Esophagus muscularis mucosa (tissue), 4 donors: ENCODE results near the gene SNX27. TPM values are rescaled to one million over a fixed set of nuclear protein-coding genes. Genes with fewer than 3 reads are reported as not detected.
"Not testable (repeated sequence)": the region's sequence is repeated elsewhere in the genome, so short reads cannot be mapped to it uniquely, and the experiment has no call there.

Experiments used
- DNase-seq: peaks from one replicate; pipeline ENCODE4 v3.0.0-alpha.2; 2017; ENCODE audit errors: extremely low spot score
- H3K27ac ChIP-seq, 4 donors: fragments of 200-600 bp; sonication (generic); replicated peaks in 1 of 4; 1 replicate in 3 of 4; 2 replicates in 1 of 4; pipeline ENCODE4 v1.5.1; 2016 to 2019; ENCODE audit warnings: mild to moderate bottlenecking in 1 of 4
- H3K27me3 ChIP-seq, 4 donors: fragments of 200-600 bp; sonication (generic); one replicate each; pipeline versions ENCODE4 v1.5.1 to v1.6.0; 2016 to 2019
- H3K36me3 ChIP-seq, 4 donors: fragments of 200-600 bp; sonication (generic); one replicate each; pipeline ENCODE4 v1.5.1; 2016 to 2019
- H3K4me1 ChIP-seq, 4 donors: fragments of 200-600 bp; sonication (generic); one replicate each; pipeline ENCODE4 v1.5.1; 2016 to 2019
- H3K4me3 ChIP-seq, 4 donors: fragments of 200-600 bp; sonication (generic); 1 replicate in 2 of 4; 2 replicates in 2 of 4; pipeline ENCODE4 v1.5.1; 2016 to 2019; ENCODE audit warnings: mild to moderate bottlenecking in 4 of 4, moderate library complexity in 1 of 4
- H3K9me3 ChIP-seq, 4 donors: fragments of 200-600 bp; sonication (generic); 1 replicate in 3 of 4; 2 replicates in 1 of 4; pipeline ENCODE4 v1.5.1; 2016 to 2019
- EP300 ChIP-seq: sonication (generic); formaldehyde crosslinking; IDR thresholded peaks from one replicate; pipeline ENCODE4 v1.6.1; 2017; ENCODE audit warnings: antibody characterized with exemption
- POLR2A ChIP-seq: fragments of 450-650 bp; IDR thresholded peaks from one replicate; pipeline ENCODE4 v1.6.1; 2017; ENCODE audit warnings: antibody characterized with exemption, moderate library complexity, mild to moderate bottlenecking, low read depth
- POLR2AphosphoS5 ChIP-seq, 2 donors: sonication (generic); formaldehyde crosslinking; IDR thresholded peaks; one replicate each; pipeline ENCODE4 v1.6.1; 2017; ENCODE audit warnings: antibody characterized with exemption in 2 of 2
- WGBS: methylation state at CpG from one replicate; pipeline ENCODE4 v1.1.5; 2018; 5-methylcytosine and 5-hydroxymethylcytosine counted together
- intact Hi-C: fragments of 100-400 bp; cut with DNase I; formaldehyde crosslinking; loops from one replicate; pipeline ENCODE4 v1.15.1; 2023
- total RNA-seq, 4 donors: library from RNA; depleted of rRNA; stranded (reverse); fragments of >200 nt; gene quantifications; one replicate each; pipeline versions ENCODE4 v1.1.0 to v1.2.1, GENCODE V29; 2016
- TF ChIP-seq, protein P1 (sequence below), 3 experiments: fragments of 200-600 bp in 2 of 3; fragments of 450-650 bp in 1 of 3; sonication (generic) in 2 of 3; IDR thresholded peaks; one replicate each; pipeline ENCODE4 v1.5.1; 2017 to 2019; ENCODE audit warnings: antibody characterized with exemption in 3 of 3, mild to moderate bottlenecking in 2 of 3, moderate library complexity in 1 of 3

Gene SNX27
- total RNA-seq, 4 donors from 2014 or later = 39.4 to 55.4 (median 49.6) TPM

DNA sequence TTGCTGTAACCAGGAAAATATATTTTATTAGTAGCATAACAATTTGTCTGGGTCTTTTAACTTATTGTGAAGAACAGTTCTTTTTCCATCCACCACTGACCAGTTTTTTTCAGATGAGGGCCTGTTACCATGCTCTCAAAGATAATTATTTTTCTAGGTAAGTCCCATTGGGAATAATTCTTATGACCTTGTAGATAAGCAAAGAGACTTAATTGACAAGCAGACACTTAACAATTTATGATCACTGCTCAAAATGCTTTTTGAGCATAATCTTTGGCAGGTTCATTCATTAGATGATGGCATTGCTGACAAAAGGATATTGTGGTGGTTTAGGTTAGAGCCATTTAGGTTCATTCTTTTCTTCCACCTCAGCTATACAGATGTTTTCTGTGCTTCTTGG lies 6.6 kb downstream of the SNX27 start:
- Histone ChIP-seq H3K9me3 (no peaks in the 10 kb centered on the region), H3K4me1 (peaks cover 20 to 98% (median 91%) of the 10 kb centered on the region in 4 donors), H3K27me3 (no peaks in the 10 kb centered on the region), H3K36me3 (peaks cover 0 to 5% (median 0%) of the 10 kb centered on the region in 4 donors), H3K27ac (peak overlapping the region; percentile 67 to 96 (median 72)), H3K4me3 (no peak overlapping the region)
- no peak for DNase-seq
- intact Hi-C loops = no loop called here
- TF ChIP-seq, protein P1, sequence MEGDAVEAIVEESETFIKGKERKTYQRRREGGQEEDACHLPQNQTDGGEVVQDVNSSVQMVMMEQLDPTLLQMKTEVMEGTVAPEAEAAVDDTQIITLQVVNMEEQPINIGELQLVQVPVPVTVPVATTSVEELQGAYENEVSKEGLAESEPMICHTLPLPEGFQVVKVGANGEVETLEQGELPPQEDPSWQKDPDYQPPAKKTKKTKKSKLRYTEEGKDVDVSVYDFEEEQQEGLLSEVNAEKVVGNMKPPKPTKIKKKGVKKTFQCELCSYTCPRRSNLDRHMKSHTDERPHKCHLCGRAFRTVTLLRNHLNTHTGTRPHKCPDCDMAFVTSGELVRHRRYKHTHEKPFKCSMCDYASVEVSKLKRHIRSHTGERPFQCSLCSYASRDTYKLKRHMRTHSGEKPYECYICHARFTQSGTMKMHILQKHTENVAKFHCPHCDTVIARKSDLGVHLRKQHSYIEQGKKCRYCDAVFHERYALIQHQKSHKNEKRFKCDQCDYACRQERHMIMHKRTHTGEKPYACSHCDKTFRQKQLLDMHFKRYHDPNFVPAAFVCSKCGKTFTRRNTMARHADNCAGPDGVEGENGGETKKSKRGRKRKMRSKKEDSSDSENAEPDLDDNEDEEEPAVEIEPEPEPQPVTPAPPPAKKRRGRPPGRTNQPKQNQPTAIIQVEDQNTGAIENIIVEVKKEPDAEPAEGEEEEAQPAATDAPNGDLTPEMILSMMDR (IDR thresholded peaks at IDR 0.05) = no peak
- TF ChIP-seq EP300 (no peak), POLR2AphosphoS5 (IDR thresholded peaks at IDR 0.05) (no peak), POLR2A (no peak)

DNA sequence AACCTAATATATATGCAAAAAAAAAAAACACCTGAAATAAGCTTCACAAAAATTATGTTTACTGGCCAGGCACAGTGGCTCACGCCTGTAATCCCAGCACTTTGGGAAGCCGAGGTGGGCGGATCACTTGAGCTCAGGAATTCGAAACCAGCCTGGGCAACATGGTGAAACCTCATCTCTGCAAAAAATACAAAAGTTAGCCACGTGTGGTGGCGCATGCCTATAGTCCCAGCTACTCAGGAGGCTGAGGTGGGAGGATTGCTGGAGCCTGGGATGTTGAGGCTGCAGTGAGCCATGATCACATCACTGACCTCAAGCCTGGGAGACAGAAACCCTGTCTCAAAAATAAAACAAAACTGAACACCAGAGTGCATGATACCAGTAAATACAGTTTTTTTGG lies 7.1 kb downstream of the SNX27 start:
- Histone ChIP-seq H3K4me1 (peaks cover 17 to 93% (median 85%) of the 10 kb centered on the region in 4 donors), H3K27ac (peak overlapping the region; percentile 67 to 96 (median 72))
- H3K36me3 ChIP-seq, H3K27me3 ChIP-seq, H3K4me3 ChIP-seq, H3K9me3 ChIP-seq, DNase-seq, intact Hi-C loops: not testable (repeated sequence)
- WGBS = 73% methylated on average over 6 of the region's 6 CpGs

DNA sequence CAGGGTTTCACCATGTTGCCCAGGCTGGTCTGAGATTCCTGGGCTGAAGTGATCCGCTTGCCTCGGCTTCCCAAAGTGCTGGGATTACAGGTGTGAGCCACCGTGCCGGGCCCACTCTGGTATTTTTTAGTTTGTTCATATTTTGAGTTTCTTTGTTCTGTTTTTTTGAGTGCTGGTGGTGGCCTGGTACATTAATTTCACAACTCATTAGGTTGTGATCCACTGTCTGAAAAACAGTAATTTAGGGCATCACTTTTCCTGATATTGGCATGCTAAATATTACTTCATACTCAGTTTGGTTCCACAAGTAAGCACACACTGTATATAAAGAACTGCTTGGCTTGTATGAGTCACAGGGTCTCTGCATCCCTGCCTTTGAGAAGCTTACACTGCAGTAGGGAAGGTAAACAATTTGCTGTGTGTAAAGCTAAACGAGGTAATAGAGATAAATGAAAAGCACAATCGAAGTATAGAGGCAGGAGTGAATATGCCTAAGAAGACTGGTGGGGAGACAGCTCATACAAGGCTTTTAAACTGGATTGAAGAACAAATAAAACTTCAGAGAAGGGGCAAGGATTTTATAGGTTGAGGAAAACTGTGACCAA lies 7.7 kb downstream of the SNX27 start:
- 68% methylated on average over 6 of the region's 6 CpGs for WGBS
- H3K4me1 ChIP-seq = peaks cover 17 to 89% (median 81%) of the 10 kb centered on the region in 4 donors

DNA sequence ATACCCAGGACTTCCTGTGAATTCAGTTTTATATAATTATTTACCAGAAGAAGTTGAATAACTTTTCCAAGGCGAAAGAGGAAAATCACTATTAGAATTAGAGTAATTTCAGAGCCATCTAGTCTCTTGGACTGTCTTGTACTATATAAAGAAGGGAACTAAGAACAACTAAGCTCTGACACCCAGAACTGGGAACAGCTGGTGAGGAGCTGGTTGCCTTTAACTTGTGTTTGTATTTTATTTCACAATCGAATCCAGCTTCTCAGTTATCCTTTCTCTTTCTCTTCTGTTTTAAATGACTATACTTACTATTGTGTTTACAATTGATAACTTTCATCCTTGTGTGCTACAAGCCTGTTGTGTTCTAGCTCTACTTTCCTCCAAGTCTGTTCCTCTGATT lies 8.4 kb downstream of the SNX27 start:
- no peak for DNase-seq
- Histone ChIP-seq H3K36me3 (peaks cover 0 to 5% (median 0%) of the 10 kb centered on the region in 4 donors), H3K27ac (peak overlapping the region; percentile 67 to 96 (median 72)), H3K4me3 (peak overlapping the region in 2 of 4 donors; percentile 1 to 12), H3K27me3 (no peaks in the 10 kb centered on the region), H3K9me3 (no peaks in the 10 kb centered on the region), H3K4me1 (peaks cover 17 to 89% (median 81%) of the 10 kb centered on the region in 4 donors)
- intact Hi-C loops = no loop called here
- TF ChIP-seq, protein P1 (IDR thresholded peaks at IDR 0.05) = no peak
- TF ChIP-seq EP300 = no peak
- TF ChIP-seq POLR2AphosphoS5 (IDR thresholded peaks at IDR 0.05) = no peak
- WGBS = 23% methylated on average over 2 of the region's 2 CpGs

More for the DNA sequence above, 7.7 kb downstream of the SNX27 start:
- no peak overlapping the region for H3K4me3 ChIP-seq
- no peaks in the 10 kb centered on the region for H3K27me3 ChIP-seq
- intact Hi-C loops = no loop called here
- no peak for DNase-seq
- no peaks in the 10 kb centered on the region for H3K9me3 ChIP-seq
- peaks cover 0 to 5% (median 0%) of the 10 kb centered on the region in 4 donors for H3K36me3 ChIP-seq
- H3K27ac ChIP-seq = peak overlapping the region; percentile 67 to 96 (median 72)
- no peak for TF ChIP-seq EP300
- TF ChIP-seq, protein P1 (IDR thresholded peaks at IDR 0.05) = no peak

DNA sequence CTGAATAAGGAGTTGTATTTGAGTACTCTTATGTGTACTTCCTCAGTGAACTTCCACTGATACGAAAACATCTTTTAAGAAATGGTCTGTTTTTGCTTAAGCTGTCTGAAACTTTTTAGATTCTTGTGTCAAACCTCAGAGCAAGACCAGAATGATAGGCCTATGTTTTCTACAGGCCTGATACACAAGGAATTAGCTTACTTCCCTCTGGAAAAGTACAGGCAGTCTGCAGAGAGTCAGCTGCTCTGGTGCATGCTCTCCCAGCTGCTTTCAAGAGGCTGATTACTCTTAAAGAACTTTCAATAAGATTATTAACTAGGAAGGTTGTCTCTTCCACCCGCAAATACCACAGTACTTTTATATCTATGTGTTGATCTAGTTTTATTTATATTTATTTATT lies 9.5 kb downstream of the SNX27 start:
- Histone ChIP-seq H3K9me3 (no peaks in the 10 kb centered on the region), H3K4me1 (peaks cover 14 to 84% (median 72%) of the 10 kb centered on the region in 4 donors), H3K36me3 (peaks cover 0 to 5% (median 0%) of the 10 kb centered on the region in 4 donors), H3K27ac (peak overlapping the region; percentile 67 to 96 (median 72)), H3K4me3 (no peak overlapping the region), H3K27me3 (no peaks in the 10 kb centered on the region)
- WGBS = 28% methylated on average over 2 of the region's 2 CpGs
- DNase-seq = no peak
- intact Hi-C loops = no loop called here
- no peak for TF ChIP-seq EP300
- TF ChIP-seq POLR2AphosphoS5 (IDR thresholded peaks at IDR 0.05) = peak in 1 of 2 donors; percentile 34

DNA sequence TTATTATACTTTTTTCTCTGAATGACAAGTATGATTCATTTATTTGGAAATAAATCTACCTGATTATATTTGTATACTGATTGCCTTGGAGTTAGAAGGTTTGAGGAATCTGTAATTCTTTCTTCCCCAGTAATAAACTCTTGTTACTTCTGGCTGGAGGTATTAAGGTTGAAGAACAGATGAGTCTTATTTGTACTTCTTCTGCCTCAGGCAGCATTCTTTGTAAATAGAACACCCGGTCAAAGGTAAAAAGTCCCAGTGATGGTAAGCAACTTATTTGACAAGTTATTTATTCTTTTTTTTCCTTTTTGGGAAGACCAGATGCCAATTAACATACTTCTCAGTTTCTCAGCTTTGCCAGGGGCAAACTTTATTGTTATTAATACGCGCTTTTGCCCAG lies 12.9 kb downstream of the SNX27 start:
- Histone ChIP-seq H3K4me1 (peaks cover 10 to 51% (median 48%) of the 10 kb centered on the region in 4 donors), H3K36me3 (peaks cover 0 to 9% (median 0%) of the 10 kb centered on the region in 4 donors), H3K27me3 (no peaks in the 10 kb centered on the region), H3K27ac (peak overlapping the region in 2 of 4 donors; percentile 0 to 57), H3K4me3 (no peak overlapping the region), H3K9me3 (no peaks in the 10 kb centered on the region)
- TF ChIP-seq POLR2A = no peak
- TF ChIP-seq POLR2AphosphoS5 (IDR thresholded peaks at IDR 0.05) = no peak
- TF ChIP-seq, protein P1 (IDR thresholded peaks at IDR 0.05) = no peak
- TF ChIP-seq EP300 = no peak
- DNase-seq = no peak
- 92% methylated on average over 3 of the region's 3 CpGs for WGBS
- intact Hi-C loops = no loop called here
